NCI-H524 (cell line): ENCODE data around the gene C3orf80.
"Not testable (repeated sequence)": the region's sequence is repeated elsewhere in the genome, so short reads cannot be mapped to it uniquely, and the experiment has no call there.

Source experiments
- DNase-seq, 2 experiments: peaks; one replicate each; lab custom pipeline; 2025; lab: John Stamatoyannopoulos, UW

Gene C3orf80

DNA sequence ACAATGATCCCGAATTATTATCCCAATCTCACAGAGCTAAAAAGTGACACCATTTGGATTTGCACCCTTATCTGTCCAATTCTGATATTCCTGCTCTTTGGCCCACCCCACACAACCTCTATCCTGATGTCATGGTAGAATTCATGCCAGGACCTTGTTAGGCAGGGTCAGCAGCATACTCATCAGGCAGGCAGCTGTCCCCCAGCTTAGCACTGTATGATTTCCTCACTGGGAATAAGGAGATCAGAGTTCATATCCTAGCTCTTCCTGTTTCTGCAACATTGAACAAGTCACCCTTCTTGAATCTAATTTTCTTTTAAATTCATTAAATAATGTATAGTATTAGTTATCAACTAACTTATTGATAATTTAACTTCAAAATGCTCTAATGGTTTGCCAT lies 12.0 kb upstream of the C3orf80 start:
- DNase-seq = no peak

DNA sequence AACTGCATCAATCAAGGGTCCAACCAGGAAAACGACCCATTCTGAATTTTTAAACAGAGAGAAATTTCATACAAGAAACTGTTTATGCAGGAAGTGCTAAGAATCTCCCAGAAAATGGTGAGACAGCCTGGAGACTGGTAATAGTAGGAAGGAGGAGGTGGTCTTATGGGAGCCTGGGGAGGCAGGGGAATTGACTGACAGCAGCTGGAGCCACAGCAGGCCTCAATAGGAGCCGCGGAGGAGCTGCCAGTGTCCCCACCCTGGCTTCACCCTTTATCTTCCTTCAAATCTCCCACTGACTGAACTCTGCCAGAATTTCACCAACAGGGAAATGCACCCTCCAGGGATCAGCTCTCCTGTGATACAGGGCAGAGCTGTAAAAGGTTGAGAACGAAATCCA lies 7.5 kb upstream of the C3orf80 start:
- DNase-seq = no peak

DNA sequence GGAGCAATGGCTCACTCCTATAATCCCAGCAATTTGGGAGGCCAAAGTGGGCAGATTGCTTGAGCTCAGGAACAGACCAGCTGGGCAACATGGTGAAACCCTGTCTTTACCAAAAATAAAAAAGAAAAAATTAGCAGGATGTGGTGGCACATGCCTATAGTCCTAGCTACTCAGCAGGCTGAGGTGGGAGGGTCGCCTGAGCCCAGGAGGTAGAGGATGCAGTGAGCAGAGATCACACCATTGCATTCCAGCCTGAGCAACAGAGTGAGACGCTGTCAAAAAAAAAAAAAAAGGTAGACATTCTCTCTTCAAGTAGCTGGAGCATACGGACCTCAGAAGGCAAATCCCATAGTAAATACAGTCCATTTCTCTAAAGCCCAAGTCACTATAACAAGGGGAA lies 7.1 kb upstream of the C3orf80 start:
- no peak for DNase-seq

DNA sequence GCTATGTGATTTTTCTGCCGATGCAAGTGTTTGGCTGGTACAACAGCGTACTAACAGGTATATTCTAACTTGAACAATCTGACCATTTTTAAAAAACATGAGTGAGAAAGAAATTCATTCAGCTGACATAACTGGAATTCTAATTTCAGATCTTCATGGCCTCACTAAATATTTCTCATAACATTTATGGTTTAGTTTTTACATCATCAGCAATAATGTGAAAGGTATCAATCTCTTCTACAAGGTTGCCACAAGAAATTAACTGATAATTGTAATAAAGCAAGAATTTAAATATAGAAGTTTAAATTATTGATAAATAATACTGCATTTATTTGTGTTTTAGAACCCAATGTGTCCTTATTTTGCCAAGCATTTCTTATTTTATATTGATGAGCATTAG lies 5.2 kb upstream of the C3orf80 start:
- DNase-seq = no peak

DNA sequence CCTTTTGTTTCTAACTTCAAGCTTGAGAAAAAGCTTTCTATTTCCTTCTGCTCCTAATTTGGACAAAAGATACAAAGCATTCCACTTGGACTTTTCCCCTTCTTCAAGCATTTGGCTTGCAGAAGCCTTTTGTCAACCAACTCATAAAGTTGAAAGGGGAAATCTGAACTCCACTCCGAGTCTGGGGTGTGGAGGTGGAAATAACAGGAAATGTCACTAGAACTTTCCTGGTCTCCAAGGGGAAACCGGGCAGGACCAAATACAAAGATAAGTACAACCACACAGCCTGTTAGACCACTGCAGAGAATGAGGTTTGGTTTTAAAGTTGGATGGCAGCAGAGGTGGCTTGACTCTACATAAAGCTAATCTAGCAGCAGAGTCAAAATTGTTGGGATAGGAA lies 4.2 kb upstream of the C3orf80 start:
- DNase-seq = no peak

DNA sequence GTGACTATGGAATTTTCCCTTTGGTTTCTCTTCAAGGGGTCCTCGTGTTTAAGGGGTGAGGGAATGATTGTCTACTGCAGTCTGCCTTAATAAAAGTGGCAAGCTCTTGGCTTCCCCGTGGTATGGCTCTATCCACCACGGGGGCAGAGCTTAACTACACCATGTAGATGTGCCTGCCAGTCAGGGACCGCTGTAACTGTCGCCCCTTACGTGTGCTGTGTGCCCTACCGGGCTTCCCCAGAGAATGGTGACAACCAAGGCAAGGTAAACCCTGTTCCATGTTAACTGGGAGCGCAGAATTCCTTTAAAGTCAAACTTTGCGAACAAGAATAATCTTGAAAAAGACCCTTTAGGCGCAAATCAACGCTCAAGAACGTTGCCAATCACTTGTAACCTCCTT lies 966 bp upstream of the C3orf80 start:
- DNase-seq = no peak

DNA sequence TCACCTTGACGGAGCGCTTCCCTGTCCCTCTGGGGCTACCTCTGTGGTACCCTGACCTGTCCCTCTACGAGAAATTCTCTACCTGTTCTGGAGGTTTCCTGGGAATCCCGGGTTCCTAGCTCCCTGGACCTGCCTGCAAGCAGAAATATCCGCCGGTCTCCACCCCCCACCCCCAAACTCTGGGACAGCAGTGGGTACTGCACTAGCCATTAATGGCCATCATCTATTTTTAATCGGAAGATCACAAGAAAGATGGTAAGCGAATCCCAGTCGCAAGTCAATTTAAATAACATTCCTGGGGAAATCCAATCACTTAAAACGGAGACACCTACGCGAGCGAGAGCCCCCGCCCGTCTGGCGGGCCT lies 429 bp upstream of the C3orf80 start:
- DNase-seq = no peak

DNA sequence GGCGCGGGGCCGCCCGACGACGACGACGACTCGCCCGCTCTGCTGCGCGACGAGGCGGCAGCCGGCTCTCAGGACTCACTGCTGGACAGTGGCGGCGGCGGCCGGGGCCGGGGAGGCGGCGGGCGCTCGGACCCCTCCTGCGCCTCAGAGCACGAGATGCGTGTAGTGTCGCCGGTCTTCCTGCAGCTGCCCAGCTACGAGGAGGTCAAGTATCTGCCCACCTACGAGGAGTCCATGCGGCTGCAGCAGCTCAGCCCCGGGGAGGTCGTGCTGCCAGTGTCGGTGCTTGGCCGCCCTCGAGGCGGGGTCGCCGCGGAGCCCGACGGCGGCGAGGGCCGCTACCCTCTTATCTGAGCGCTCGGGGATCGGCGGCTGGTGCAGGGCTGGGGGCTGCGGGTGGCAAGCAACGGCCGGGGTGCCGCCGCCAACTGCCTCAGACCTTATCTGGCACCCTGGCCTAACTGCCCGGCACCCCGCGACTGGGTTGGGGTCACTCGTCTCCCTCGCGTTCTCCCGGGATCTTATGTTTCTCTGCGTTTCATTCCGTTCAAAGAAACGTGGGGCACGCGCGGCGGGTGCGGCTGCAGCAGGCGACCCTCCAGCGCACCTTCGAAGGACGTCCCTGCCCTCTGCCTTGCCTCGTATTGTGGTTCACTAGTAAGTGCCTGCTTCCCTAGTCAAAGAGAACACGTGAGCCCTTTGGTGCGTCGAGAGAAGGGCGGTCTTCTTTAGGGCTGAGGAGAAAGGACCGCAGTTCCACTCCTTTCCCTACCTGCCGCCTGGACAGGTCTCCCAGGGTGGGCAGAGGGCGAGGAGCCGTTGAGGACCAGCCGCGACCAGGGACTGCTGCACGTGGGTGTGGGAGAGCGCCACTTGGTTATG lies 1.0 kb downstream of the C3orf80 start:
- peak; percentile 55 to 60 for DNase-seq

DNA sequence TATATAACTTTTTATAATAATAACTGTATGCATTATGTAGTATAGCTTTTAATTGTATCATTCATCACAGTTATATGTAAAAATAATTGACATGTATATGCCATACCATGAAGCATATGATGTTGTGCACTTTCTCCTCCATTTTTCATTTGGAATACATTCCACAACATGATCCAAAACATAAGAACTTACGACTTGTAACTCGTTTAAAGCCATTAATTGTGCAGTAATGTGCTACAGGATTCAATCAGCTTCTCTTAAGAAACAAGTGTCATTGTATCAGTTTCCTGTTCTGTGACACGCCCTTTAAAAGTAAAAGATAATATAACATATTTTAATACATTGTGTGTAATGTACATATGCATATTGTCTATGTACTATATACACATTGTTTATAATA lies 2.2 kb downstream of the C3orf80 start:
- no peak for DNase-seq

DNA sequence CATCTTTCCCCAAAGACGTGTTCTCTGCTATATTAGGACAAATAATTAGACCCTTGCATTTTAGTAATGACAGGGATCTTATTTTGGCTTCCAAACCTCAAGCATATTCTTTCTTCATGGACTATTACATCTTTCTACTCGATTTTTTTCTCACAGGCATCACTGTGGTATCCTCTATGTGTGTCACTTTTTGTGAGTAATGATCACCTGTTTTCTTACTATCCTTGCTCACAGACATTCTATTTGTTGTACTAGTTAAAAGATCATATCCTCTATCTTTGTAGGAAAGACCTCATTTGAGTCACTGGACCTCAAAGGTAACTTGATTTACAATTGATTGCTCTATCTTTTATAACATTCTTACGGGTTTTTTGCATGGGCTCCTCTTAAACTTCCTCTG lies 6.8 kb downstream of the C3orf80 start:
- DNase-seq = no peak

DNA sequence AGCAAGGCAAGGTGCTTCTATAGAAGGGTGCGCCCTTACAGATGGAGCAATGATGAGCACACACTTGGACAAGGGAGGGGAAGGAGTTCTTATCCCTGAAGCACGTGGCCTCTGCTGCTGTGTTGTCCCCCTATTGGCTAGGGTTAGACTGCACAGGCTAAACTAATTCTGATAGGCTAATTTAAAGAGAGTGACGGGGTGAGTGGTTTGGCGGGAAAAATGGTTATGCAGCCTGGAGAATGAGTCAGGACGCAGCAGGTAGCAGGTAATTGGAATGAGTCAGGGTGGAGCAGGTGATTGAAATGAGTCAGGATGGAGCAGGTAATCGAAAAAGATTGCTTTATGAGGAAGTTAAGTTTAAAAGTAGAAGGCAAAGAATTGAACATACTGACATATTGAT lies 15.5 kb downstream of the C3orf80 start:
- DNase-seq = not testable (repeated sequence)

DNA sequence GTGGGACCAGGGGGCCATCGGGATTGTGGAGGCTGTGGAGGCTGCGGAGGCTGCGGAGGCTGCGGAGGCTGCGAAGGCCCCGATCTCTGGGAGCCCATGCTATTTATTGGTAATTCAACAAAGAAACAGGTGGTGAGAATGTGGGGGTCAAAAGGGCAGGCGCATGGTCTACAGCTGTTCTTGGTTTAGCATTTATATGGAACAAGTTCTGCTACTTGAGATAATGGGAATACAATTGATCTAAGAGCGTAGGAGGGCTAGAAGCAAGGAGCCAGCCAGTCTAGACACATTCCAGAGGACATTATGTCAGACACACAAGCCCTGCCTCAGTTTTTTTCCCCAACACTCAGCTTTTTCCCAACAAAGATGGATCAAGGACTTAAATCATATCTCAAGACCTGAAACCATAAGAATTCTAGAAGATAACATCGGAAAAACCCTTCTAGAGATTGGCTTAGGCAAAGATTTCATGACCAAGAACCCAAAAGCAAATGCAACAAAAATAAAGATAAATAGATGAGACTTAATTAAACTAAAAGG lies 20.1 kb downstream of the C3orf80 start:
- no peak for DNase-seq

DNA sequence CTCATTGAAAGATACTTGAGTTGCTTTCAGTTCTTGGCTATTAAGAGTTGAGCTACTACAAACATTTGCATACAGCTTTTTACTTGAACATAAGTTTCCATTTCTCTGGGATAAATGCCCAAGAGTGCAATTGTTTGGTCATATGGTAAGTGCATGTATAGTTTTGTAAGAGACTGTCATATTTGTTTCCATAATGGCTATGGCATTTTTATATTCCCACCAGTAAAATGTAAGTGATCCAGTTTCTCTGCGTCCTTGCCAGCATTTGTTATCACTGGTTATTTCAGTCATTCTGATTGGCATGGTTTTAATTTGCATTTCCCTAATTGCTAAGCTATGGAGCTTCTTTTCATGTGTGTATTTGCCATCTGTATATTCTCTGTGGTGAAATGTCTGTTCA lies 22.5 kb downstream of the C3orf80 start:
- no peak for DNase-seq

DNA sequence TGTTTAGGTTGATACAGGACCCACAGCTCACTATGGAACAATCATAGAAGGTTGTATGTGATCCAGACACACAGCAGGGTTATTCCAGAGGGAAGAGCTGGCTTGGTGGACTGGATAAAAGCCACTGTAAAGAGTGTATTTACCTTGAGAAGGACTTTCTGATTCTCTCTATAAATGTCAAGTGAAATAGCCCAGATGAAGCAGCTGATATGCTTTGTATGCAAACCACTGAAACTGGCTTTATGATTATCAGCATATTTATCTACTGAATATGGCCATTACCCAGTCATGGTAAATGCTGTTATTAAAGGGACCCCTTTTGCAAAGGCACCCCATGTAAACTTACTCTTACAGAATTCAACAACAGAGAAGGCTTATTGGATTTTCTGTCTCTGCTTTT lies 28.1 kb downstream of the C3orf80 start:
- no peak for DNase-seq

DNA sequence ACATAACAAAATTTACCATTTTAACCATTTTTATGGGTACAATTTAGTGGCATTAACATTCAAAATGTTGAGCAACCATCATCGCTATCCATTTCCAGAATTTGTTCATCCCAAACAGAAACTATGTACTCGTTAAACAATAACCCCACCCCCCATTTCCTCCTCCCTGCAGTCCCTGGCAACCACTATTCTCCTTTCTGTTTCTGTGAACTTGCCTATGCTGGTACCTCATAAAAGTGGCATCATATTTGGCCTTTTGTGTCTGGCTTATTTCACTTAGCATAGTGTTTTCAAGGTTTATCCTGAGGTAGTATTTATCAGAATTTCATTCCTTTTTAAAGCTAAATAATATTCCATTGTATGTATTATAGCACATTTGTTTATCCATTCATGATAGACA lies 32.4 kb downstream of the C3orf80 start:
- DNase-seq = no peak

DNA sequence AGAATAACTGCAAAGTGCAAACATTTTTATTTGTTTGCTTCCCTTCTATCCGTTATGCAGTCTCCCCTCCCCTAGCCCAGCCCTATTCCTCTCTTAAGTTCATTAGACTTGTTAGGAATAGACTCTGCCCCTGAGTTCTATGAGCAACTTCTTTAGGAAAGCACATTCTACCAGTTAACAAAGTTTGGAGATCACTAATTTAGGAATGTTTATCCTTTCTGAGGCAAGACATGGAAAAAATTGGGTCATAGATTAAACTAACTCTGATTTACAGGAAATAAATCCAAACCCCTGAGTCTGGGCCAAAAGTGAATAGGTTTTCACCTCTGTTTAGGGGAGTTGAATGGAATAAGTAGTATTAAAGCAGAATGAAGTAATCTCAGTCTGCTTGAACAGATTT lies 34.4 kb downstream of the C3orf80 start:
- DNase-seq = no peak

DNA sequence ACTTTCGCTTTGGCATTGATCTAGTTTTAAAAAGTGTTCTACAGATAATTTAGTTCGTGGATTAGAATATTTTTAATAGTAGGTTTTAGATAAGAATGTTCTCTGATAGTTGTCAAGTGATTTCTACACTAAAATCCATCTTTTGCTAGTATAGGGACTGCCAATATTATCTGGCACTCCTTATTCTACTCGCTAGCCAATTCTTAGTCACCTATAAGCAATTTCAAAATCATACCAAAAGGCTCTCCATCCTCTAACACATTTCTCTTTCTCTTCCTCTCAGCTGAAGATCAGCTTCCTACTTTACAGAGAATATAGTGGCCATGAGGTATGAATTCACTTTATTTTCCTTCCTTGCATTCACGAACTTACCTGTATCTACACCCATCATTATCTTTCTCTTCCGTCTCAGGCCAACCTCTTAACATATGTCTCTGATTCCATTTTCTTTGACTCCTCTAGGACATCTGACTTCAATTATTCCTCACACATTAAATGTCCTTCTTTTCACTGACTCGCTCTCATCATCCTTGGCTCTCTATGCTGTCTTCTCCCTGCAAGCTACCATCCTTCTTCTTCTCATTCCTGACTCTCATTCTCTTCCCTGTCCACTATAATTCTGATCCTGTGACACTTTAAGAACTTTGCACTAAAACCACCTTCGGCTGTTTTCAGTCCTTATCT lies 35.5 kb downstream of the C3orf80 start:
- no peak for DNase-seq

DNA sequence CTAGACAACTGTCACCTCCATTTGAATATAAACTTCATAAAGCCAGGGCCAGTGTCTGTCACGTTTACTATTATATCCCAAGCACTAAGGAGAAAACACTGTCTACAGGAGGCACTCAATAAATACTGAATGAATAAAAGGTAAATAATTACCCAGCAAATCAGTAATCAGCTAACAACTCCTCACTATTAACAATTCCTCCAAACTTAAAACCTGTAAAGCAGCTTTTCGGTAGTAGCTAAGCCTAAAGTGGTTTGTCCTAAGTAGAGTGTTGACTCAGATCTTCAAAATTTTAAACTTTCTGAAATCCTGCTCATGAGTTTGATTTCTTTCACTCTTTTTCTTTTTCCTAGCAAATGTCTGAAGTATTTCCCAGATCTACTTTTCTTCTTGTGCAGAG lies 39.9 kb downstream of the C3orf80 start:
- no peak for DNase-seq
